Measurements from ENCODE around the gene INPP5D. TPM values are rescaled to one million over a fixed set of nuclear protein-coding genes. Genes with fewer than 3 reads are reported as not detected.

INPP5D gene
- total RNA-seq, 1 experiment from 2014 or later: 17.2 TPM

DNA sequence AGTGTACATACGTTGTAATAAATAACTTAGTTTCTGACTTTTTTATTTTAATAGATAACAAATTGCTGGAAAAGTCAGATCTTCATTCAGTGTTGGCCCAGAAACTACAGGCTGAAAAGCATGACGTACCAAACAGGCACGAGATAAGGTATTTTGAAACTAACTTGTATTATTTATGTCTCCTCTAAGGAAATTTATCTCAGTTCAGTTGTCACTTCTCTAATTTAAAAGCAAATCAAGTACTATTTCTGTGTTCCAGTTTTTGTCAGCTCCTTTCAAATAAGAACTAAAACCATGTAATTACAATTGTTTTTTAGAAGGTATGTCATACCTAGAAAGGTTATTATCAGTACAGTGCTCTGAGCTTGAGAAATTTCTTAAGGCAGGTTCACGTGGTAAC lies 195.9 kb downstream of the INPP5D start (continued):
- TF ChIP-seq ZNF281 (CRISPR knock-in tag; IDR thresholded peaks at IDR 0.05) (no peak), ZMAT4 (CRISPR knock-in tag; IDR thresholded peaks at IDR 0.05) (no peak)

Other genes starting within 250 kb of the INPP5D start
- gene SNORC, start 190.1 kb upstream of the INPP5D start, total RNA-seq (2021): 2.8 to 3.4 TPM (median 3.4 TPM) in 3 replicates
- gene NGEF, start 47.1 kb upstream of the INPP5D start, total RNA-seq (2021): 4.5 to 6.6 TPM (median 5.4 TPM) in 3 replicates
- not detected in 3 replicates for gene NEU2, start 27.7 kb upstream of the INPP5D start, total RNA-seq (2021)
- gene ATG16L1, start 191.3 kb downstream of the INPP5D start, total RNA-seq (2021): 31.8 to 36.4 TPM (median 32.5 TPM) in 3 replicates
- 0.14 TPM in 1 of 3 replicates, not detected in the others for gene SAG, start 247.5 kb downstream of the INPP5D start, total RNA-seq (2021)

Data from WTC11 (cell line).